HG02852 (cell line): ENCODE data around the gene SYNGR4.
A peak's percentile ranks its signal among the peaks of the same experiment; 100 is the strongest.

Experiments
- ATAC-seq: cut with Tn5 transposase; IDR thresholded peaks from one replicate; pipeline ENCODE4 v1.9.1; 2021; ENCODE audit warnings: mild to moderate bottlenecking, moderate library complexity; ENCODE audit not compliant: unreplicated experiment

SYNGR4 gene

DNA sequence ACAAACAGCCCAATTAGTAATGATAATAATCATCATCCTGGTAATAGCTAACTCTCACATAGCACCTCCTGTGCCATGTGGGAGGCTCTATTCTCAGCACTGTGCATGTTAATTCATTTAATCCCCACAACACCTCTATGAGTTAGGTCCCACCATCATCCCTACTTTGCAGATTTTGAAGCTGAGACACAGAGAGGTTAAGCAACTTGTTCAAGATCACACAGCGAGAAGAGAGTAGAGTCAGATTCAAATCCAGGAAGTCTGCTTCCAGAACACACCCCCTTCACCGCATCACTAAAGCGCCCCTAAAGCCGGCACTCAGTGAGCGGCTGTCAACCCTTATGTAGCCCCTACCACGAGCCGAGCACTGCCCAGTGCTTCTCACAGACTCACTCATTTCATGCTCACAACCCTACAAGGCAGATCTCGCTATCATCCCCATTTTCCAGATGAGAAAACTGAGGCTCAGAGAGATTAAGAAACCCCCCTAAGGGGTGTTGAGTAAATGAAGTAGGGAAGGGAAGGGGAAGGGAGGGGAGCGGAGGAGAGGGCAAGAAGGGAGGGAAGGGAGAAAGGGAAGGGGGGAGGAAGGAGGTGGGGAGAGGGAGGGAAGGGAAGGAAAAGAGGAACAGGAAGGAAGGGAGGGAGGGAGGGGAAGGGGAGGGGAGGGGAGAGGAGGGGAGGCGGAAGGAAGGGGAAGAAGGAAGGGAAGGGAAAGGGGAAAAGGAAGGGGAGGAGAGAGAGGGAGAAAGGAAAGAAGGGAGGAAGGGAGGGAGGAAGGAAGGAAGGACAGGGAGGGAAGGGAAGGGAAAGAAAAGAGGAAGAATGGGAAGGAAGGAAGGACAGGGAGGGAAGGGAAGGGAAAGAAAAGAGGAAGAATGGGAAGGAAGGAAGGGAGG, 22.4 kb upstream of the SYNGR4 start:
- ATAC-seq: no peak

DNA sequence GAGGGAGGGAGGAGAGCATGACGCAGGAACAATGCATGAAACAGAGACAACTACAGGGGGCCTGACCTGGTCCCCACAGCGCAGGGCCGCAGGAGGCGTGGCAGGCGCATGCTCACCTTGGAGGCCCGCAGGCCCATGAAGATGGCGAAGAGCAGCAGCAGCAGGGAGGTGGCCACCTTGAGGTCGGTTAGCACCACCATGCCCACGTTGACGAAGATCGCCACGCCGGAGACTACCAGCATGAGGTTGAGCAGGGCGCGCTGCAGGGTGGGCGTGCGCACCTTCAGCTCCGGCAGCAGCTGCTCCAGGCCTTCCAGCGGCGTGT, 21.8 kb upstream of the SYNGR4 start:
- no peak for ATAC-seq

DNA sequence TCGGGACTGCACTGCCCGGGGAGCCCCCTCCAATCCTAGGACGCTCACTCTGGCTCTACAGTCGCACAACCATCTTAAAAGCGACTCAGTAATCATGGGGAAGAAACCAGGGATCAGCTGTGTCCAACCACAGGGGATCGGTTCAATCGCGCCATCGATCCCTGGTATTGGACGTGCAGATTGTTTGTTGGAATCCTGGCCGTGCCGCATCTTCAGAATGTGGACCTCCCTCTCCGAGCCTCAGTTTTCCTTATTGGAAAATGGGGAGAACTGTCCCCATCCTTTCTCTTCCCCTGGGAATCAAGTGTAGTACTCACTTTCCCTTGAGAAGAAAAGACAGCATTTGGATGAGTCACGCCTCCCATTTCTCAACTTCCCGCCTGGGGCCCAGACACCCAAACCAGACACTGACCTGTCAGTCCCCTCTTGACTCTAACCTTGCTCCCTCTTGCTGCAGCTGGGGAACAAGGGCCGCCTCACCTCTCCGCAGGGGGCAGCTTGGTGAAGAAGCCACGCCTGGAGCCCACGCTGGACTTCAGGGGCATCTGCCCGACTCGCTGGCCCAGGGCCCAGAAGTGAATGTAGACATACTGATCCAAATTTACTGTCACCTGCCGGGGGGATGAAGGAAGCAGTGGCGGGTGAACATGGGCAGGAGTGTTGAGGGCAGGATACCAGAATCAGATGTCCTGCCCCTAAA, 21.2 kb upstream of the SYNGR4 start:
- ATAC-seq: no peak

DNA sequence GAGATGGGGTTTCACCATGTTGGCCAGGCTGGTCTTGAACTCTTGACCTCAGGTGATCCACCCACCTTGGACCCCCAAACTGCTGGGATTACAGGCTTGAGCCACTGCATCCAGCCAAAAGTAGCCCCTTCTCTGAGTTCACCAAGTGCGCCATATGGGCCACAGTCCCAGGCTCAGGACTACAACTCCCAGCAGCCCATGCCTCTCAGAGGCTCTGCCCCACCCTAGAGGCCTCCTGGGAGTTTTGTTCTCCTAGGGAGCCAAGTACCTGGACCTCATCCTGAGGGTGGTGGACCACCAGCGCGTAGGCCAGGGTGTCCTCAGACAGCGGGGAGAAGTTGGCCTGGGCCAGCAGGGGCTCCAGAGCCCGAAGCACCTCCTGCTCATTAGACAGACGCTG, 19.3 kb upstream of the SYNGR4 start:
- no peak for ATAC-seq

DNA sequence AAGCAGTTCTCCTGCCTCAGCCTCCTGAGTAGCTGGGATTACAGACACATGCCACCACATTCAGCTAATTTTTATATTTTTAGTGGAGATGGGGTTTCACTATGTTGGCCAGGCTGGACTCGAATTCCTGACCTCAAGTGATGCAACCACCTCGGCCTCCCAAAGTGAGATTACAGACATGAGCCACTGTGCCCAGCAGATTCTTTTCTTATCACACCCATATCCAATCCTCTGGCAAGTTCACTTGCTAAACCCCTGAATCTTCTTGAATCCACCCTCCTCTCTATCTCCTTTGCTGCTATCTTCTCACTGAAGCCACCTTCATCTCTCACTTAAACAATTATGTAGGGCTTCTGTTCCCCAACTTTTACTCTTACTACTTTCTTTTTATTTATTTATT, 18.0 kb upstream of the SYNGR4 start:
- no peak for ATAC-seq

DNA sequence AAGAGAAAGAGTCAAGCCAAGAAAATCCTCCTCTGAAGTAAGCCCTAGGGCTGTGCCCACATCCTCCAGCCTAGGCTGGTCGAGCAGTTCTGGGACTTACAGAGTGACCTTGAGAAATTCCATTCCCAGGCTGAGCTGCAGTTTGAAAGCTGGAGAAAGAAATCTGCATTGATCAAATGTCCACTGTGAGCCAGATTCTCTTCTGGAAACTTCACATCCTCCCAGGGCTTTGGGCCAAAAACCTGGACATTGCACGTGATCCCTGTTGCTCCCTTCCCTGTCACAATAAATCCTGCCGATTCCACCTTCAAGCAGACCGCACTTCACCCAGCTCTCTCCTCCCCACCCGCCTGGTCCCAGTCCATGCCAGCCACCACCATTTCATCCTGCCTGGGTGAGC, 16.1 kb upstream of the SYNGR4 start:
- ATAC-seq: no peak

DNA sequence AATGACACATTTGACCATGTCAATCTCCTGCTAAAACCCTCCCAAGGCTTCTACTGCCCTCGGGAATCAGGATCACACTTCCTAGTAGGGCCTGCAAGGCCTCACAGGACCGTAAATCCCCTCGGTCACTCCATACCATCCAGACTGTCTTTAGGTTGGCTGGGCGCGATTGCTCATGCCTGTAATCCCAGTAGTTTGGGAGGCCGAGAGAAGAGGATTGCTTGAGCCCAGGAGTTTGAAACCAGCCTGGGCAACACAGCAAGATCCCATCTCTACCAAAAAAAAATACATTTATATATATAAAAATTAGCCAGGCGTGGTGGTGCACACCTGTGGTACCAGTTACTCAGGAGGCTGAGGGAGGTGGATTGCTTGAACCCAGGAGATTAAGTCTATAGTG, 15.4 kb upstream of the SYNGR4 start:
- no peak for ATAC-seq

DNA sequence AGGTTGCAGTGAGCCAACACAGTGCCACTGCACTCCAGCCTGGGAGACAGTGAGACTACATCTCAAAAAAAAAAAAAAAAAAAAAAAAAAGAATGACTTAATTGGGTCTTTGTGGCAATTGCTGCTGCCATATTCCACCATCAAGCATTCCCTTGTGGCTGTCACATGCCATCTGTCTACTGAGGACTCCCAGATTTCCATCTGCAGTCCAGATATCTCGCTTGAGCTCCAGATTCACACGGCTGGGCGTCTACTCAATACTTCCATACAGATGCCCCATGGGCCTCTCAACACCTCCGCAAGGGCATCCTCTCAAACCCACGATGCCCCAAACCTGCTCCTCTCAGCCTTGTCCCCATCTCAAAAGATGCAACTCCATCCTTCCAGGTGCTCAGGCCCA, 13.3 kb upstream of the SYNGR4 start:
- ATAC-seq: no peak

DNA sequence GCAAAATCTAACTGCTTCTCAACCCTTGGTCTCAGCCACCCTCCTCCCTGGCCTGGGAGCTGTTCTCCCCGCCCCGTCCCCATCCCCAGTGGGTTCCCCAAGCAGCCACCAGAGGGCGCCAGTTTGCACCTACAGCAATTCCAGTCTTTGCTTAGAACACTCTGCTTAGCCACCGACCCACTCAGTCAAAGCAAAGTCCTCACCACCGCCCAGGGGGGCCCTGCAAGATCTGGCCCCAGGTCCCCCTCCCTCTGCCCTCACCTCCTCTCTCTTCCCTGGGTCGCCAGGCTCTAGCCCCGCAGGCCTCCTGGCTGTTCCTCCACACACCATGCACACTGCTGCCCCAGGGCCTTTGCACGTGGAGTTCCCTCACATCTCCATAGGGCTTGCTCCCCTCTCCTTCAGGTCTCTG, 12.8 kb upstream of the SYNGR4 start:
- no peak for ATAC-seq

DNA sequence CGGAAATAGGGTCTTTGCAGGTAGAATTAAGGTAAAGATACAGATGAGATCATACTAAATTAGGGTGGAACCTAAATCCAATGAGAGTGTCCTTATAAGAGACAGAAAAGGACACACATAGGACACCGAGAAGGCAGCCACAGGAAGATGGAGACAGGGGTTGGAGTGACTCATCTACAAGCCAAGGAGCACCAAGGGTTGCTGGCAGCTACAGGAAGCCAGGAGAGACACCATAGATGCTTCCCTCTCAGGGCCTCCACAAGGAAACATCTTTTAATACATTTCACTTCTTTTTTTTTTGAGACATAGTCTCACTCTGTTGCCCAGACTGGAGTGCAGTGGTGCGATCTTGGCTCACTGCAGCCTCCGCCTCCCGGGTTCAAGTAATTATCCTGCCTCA, 10.5 kb upstream of the SYNGR4 start:
- no peak for ATAC-seq

DNA sequence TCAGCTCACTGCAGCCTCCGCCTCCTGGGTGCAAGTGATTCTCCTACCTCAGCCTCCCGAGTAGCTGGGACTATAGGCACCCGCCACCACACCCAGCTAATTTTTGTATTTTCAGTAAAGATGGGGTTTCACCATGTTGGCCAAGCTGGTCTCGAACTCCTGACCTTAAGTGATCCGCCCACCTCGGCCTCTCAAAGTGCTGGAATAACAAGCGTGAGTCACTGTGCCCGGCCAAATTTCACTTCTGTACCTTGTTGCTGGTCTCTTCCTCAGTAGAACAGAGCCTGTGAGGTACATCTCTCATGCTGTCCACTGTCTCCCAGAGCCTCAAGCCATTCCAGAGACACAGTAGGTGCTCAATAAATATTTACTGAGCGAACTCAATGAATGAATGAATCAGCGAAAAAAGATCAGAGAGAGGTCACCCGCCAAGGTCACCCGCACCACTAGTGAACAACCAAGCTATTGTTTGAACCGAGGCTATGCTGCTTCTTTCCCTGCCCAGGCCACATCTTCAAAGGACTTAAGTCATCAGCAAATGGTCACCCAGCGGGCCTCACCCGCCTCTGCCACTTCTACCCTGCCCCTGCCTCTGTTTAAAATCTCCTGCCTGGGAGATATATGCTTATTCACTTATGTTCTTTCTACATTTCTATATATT, 9.7 kb upstream of the SYNGR4 start:
- no peak for ATAC-seq

DNA sequence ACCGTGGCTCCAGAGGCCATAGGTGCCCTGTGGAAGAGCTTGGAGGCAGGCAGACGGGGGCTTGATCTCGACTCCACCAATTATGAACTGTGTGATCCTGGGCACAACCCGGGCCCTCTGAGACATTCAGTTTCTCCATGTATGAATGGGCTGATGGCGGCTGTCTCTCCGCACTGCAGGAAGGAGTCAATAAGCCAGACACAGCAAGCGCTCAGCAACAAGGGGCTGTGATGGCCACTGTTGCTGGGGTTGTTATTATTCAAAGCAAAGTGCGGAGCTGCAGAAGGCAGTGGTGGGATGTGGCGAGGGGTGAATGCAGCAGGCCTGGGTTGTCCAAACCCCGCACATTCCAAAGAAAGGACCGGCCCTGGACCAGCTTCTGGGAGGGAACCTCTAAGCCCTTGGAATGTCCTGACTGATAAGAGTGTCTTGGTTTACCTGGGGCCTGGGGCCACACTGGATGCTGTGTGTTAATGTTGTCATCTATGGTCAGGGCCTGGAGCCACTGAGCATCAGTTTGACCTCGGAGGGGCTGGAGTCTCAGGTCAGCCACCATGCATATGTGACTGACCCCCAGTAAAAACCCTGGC, 8.7 kb upstream of the SYNGR4 start:
- ATAC-seq: no peak

DNA sequence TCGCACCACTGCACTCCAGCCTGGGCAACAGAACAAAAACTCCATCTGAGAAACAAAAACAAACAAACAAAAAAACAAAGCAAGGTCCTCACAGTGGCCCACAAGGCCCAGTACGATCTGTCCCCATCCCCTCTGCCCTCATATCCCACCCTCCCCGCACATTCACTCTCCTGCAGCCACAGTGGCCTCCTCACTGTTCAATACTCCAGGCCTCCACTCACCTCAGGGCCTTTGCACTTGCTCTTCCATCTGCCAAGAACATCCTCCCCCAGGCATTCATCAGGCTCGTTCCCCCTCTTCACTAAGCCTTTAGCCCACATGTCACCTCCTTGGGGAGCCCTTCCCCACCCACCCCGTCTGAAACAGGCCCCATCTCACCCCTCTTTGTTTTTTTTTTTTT, 5.0 kb upstream of the SYNGR4 start:
- no peak for ATAC-seq

DNA sequence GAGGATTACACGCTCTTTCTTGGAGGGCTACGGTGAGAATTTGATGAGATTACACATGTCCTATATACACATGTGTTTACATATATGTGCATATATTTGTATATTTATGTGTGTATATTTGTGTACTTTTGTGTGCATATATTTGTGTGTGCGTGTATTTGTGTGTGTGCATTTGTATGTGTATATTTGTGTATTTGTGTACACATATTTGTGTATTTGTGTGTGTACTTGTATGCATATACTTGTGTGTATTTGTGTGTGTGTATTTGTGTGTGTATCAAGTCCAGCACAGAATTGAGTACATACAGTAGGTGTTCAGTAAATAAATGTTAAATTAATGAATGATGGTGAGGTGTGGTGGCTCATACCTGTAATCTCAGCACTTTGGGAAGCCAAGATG, 2.3 kb upstream of the SYNGR4 start:
- no peak for ATAC-seq

DNA sequence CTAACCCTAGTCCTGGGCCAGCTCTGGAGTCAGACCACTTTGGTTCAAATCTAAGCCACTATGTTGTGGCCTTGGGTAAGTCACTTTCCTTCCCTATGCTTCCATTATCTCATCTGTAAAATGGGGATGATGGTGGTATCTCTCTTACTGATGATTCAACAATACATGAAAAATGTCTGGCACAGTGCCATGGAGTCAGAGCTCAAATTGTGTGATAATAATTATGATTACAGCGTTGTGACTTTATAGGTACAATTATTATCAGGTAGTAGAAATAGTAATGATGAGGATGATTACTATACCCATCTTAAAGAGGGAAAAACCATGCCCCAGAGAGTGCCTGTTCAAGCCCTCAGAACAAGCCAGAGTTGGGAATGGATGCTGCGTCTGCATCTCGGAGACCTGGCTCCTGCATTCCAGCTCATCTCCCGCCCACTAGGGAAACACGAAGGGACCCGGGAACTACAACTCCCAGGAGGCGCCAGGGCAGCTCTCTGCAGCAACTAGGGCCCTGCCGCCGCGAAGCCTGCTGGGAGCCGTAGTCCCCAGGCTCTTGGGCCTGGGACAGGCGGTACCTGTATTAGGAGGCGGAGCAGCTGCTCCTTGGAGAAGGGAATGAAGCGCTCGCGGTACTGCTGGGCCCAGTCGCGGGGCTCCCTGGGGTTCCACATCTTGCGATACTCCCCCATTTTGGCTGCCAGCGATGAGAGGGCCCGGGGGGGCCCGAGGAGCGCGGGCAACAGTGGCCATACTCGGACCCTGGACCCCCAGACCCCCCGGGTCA, 1.3 kb upstream of the SYNGR4 start:
- peak; percentile 60 for ATAC-seq

DNA sequence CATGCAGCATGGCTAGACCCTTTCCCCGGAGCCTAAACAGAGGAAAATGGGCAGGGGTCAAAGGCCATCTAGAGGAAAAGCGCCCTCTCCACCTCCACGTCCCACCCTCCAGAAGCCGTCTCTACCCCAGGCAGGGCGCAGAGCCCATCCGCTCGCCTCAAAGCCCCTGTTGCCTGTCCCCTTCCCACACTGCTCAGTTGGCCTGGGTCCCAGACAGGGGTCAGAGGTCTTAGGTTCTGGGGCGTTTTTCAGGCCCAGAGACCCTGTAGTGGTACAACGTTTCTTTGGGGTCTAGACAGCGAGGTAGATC, 712 bp upstream of the SYNGR4 start:
- peak; percentile 11 for ATAC-seq

DNA sequence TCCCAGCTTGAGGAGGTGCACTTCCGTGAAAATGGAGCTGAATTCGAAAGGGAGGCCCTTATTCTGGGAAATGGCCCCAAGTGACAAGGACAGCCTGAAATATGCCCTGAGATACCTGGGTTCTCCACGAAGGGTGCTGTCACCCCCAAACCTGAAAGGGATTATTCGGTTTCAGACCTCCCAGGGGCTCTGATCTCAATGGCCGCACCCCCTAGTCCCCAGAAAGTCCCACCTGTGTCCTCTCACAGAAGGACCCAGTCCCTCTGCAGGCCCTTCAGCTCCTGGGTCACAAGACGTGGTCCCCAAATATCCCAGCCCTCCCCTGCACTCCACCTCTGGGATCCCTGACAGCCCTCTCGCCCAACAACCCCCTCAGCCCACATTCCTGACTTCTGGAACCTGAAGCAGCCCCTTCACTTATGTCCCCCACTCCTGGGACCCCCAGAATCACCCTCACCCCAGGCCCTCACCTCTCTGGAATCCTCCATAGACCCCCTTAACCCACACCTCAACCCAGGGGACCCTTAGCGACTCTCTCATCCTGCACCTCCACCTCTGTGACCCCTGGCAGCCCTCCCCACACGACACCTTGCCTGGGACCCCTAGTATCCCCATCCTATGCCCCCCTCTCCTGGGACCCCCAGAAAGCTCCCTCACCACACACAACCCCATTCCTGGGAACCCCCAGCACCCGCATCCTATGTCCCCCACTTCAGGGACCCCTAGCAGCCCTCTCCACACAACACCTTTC, 606 bp downstream of the SYNGR4 start:
- no peak for ATAC-seq

DNA sequence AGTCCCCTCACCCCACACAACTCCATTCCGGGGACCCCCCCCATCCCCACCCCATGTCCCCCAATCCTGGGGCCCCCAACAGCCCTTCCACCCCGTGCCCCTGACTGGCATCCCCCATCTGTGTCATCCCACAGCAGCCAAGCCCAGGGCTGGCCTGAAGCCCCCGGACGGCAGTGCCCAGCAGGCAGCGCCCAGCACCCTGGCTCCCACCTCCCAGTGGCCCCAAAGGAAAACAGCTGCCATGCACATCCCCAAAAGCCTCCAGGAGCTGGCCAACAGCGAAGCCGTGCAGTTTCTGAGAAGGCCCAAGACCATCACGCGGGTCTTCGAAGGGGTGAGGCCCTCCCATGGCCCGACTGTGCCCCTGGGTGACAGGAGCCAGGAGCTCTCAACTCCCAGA, 1.4 kb downstream of the SYNGR4 start:
- no peak for ATAC-seq

DNA sequence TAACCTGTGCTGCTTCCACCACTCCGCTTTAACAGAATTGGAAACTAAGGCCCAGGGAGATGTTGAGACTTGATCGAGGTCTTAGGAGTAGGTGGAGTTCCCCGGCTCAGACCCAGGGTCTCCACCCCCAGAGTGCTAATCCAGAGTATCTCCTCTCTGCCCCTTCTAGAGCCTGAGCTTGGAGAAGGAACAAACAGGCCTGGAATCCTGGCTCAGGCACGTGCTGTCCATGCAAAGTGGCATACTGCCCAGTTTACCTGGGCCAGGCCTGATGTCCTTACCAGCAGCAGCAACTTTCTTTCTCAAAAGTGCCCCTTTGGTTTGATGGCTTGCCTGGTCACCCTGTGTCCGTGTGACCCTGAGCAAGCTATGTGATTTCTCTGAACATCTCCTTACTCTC, 3.7 kb downstream of the SYNGR4 start:
- no peak for ATAC-seq

DNA sequence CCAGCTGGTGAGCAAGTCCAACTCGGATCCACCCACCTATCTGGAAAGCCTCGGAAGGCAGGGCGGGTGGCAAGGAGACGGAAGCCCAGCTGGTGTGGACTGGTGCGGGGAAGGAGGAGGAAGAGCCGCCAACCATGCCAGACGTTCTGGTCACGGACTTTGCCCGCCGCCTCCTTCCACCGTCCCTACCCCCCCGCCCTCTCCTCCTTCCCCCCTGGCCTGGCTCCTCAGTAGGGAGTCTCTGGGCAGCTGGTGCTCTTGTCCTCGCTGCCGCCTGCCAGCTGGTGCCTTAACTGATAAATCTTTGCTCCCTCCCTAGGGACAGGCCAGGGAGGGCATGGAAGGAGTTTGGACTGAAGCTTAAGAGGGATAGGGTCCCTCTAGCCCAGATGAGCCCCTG, 4.8 kb downstream of the SYNGR4 start:
- no peak for ATAC-seq
